ENCODE results near the gene VARS2.

- no peak for TF ChIP-seq POLR2A (IDR thresholded peaks at IDR 0.05)
- TF ChIP-seq CTCF (IDR thresholded peaks at IDR 0.05 in 8 of 11, conservative IDR thresholded peaks at IDR 0.05 in 3 of 11), result no peak
- TF ChIP-seq POLR2AphosphoS5 (IDR thresholded peaks at IDR 0.05), result no peak
These were observed 11.3 kb upstream of the VARS2 start for GRCh38 chr6:30902709-30903108.
